Mesenchymal stem cell (in vitro differentiated cells and primary cell): Measurements from ENCODE around the gene RAB11FIP4.

Experiments
- DNase-seq: peaks from one replicate; pipeline ENCODE4 v3.0.0-alpha.2; 2013
- H2AFZ ChIP-seq: one replicate; pipeline ENCODE4 v1.6.1; 2013; ENCODE audit warnings: low read depth, mild to moderate bottlenecking, control low read depth, inconsistent platforms, low read length, moderate library complexity
- H2AK5ac ChIP-seq: 2 replicates; pipeline ENCODE4 v1.6.1; 2013; ENCODE audit warnings: low read length, moderate library complexity, mild to moderate bottlenecking, inconsistent platforms; ENCODE audit not compliant: severe bottlenecking
- H2BK120ac ChIP-seq: one replicate; pipeline ENCODE4 v1.6.1; 2013; ENCODE audit warnings: low read depth, mild to moderate bottlenecking, inconsistent platforms, low read length, moderate library complexity
- H2BK12ac ChIP-seq, 2 experiments: one replicate each; pipeline ENCODE4 v1.6.1; 2013; ENCODE audit warnings: inconsistent platforms in 2 of 2, low read length in 2 of 2, mild to moderate bottlenecking in 2 of 2, moderate library complexity in 2 of 2, control low read depth in 1 of 2
- H2BK15ac ChIP-seq: one replicate; pipeline ENCODE4 v1.6.1; 2013; ENCODE audit warnings: mild to moderate bottlenecking, low read depth, inconsistent platforms; ENCODE audit not compliant: poor library complexity, severe bottlenecking
- H2BK5ac ChIP-seq: 2 replicates; pipeline ENCODE4 v1.6.1; 2013; ENCODE audit warnings: low read depth, mild to moderate bottlenecking, low read length, control low read depth, inconsistent platforms; ENCODE audit not compliant: poor library complexity, severe bottlenecking
- H3K14ac ChIP-seq, 2 experiments: one replicate each; pipeline ENCODE4 v1.6.1; 2013; ENCODE audit warnings: inconsistent platforms in 2 of 2, low read length in 2 of 2, control low read depth in 1 of 2, mild to moderate bottlenecking in 1 of 2, moderate library complexity in 1 of 2
- H3K18ac ChIP-seq, 2 experiments: one replicate each; pipeline ENCODE4 v1.6.1; 2013; ENCODE audit warnings: inconsistent platforms in 2 of 2, low read length in 2 of 2, control low read depth in 1 of 2, low read depth in 1 of 2, mild to moderate bottlenecking in 1 of 2
- H3K23ac ChIP-seq, 2 experiments: one replicate each; pipeline ENCODE4 v1.6.1; 2013; ENCODE audit warnings: inconsistent platforms in 2 of 2, low read length in 2 of 2, mild to moderate bottlenecking in 2 of 2, moderate library complexity in 2 of 2, control low read depth in 1 of 2
- H3K27ac ChIP-seq: 2 replicates; pipeline ENCODE4 v1.5.1; 2013; ENCODE audit warnings: mild to moderate bottlenecking, moderate library complexity, low read length, control low read depth, inconsistent platforms; ENCODE audit not compliant: poor library complexity, severe bottlenecking
- H3K27me3 ChIP-seq, 2 experiments: 2 replicates each; pipeline versions ENCODE4 v1.6.1 to v1.7.0; 2013; ENCODE audit warnings: low read length in 2 of 2, mild to moderate bottlenecking in 2 of 2, moderate library complexity in 2 of 2, control low read depth in 1 of 2, inconsistent platforms in 1 of 2; ENCODE audit not compliant: control insufficient read depth in 1 of 2, insufficient read depth in 1 of 2
- H3K36me3 ChIP-seq, 2 experiments: 2 replicates each; pipeline versions ENCODE4 v1.6.1 to v1.7.0; 2013; ENCODE audit warnings: low read length in 2 of 2, control low read depth in 1 of 2, inconsistent platforms in 1 of 2, low read depth in 1 of 2, mild to moderate bottlenecking in 1 of 2; ENCODE audit not compliant: insufficient read depth in 2 of 2, control insufficient read depth in 1 of 2
- H3K4ac ChIP-seq, 2 experiments: one replicate each; pipeline ENCODE4 v1.6.1; 2013; ENCODE audit warnings: inconsistent platforms in 2 of 2, low read length in 2 of 2, mild to moderate bottlenecking in 2 of 2, moderate library complexity in 2 of 2, control low read depth in 1 of 2, low read depth in 1 of 2
- H3K4me1 ChIP-seq: 2 replicates; pipeline ENCODE4 v1.6.1; 2013; ENCODE audit warnings: low read depth, low read length, control low read depth; ENCODE audit not compliant: control insufficient read depth, insufficient read depth
- H3K4me2 ChIP-seq: 2 replicates; pipeline ENCODE4 v1.6.1; 2013; ENCODE audit warnings: low read length, mild to moderate bottlenecking, inconsistent platforms; ENCODE audit not compliant: poor library complexity, severe bottlenecking
- H3K4me3 ChIP-seq, 2 experiments: 2 replicates each; pipeline versions ENCODE4 v1.5.1 to v1.7.0; 2013; ENCODE audit warnings: low read length in 2 of 2, mild to moderate bottlenecking in 2 of 2, control low read depth in 1 of 2, low read depth in 1 of 2; ENCODE audit not compliant: insufficient read depth in 1 of 2
- H3K79me1 ChIP-seq: replicated peaks from 2 replicates; pipeline ENCODE4 v1.6.1; 2013; ENCODE audit warnings: mild to moderate bottlenecking, control low read depth, low read length, inconsistent platforms; ENCODE audit not compliant: poor library complexity, severe bottlenecking
- H3K9ac ChIP-seq: 2 replicates; pipeline ENCODE4 v1.7.0; 2013; ENCODE audit warnings: mild to moderate bottlenecking, low read length, moderate library complexity
- H3K9me3 ChIP-seq: 2 replicates; pipeline ENCODE4 v1.7.0; 2013; ENCODE audit warnings: mild to moderate bottlenecking, low read length; ENCODE audit not compliant: control insufficient read depth
- H4K8ac ChIP-seq: one replicate; pipeline ENCODE4 v1.6.1; 2013; ENCODE audit warnings: inconsistent platforms, mild to moderate bottlenecking, low read length, moderate library complexity
- H4K91ac ChIP-seq: one replicate; pipeline ENCODE4 v1.6.1; 2013; ENCODE audit warnings: mild to moderate bottlenecking, low read length, inconsistent platforms
- WGBS: methylation state at CpG from one replicate; pipeline ENCODE4 v1.1.7; 2013; ENCODE audit warnings: mixed read lengths; 5-methylcytosine and 5-hydroxymethylcytosine counted together

Gene RAB11FIP4

GRCh38 chr17:31527606-31528005, 136.1 kb downstream of the RAB11FIP4 start:
- Histone ChIP-seq H3K4me2 (no peak overlapping the region), H2AFZ (no peak overlapping the region), H3K27ac (no peak overlapping the region), H4K91ac (no peak overlapping the region), H3K4ac (no peak overlapping the region), H3K27me3 (peaks cover 4 to 17% of the 10 kb centered on the region in 2 experiments), H3K18ac (no peak overlapping the region), H3K9ac (peak overlapping the region; percentile 27), H3K36me3 (no peaks in the 10 kb centered on the region), H2BK12ac (no peak overlapping the region), H2BK5ac (no peak overlapping the region), H3K14ac (no peak overlapping the region), H3K23ac (no peak overlapping the region), H3K4me1 (peaks cover 8% of the 10 kb centered on the region), H2BK120ac (no peak overlapping the region), H2AK5ac (no peak overlapping the region), H3K9me3 (no peaks in the 10 kb centered on the region), H4K8ac (no peak overlapping the region), H3K79me1 (no peaks in the 10 kb centered on the region), H3K4me3 (no peak overlapping the region), H2BK15ac (no peak overlapping the region)
- 77% methylated on average over 4 of the region's 5 CpGs for WGBS
- no peak for DNase-seq

GRCh38 chr17:31528291-31528874, 136.9 kb downstream of the RAB11FIP4 start:
- WGBS = 92% methylated on average over 26 of the region's 26 CpGs
- Histone ChIP-seq H3K14ac (no peak overlapping the region), H4K8ac (no peak overlapping the region), H3K18ac (no peak overlapping the region), H3K4me3 (no peak overlapping the region), H2BK12ac (no peak overlapping the region), H3K4ac (no peak overlapping the region), H3K79me1 (no peaks in the 10 kb centered on the region), H2BK120ac (no peak overlapping the region), H3K4me2 (no peak overlapping the region), H2AK5ac (no peak overlapping the region), H3K9me3 (no peaks in the 10 kb centered on the region), H2AFZ (no peak overlapping the region), H3K23ac (no peak overlapping the region), H3K27me3 (peaks cover 4 to 11% of the 10 kb centered on the region in 2 experiments), H4K91ac (no peak overlapping the region), H3K9ac (peak overlapping the region; percentile 27), H2BK5ac (no peak overlapping the region), H2BK15ac (no peak overlapping the region), H3K36me3 (no peaks in the 10 kb centered on the region), H3K4me1 (peaks cover 11% of the 10 kb centered on the region), H3K27ac (no peak overlapping the region)
- no peak for DNase-seq

GRCh38 chr17:31529841-31530251, 138.4 kb downstream of the RAB11FIP4 start:
- Histone ChIP-seq H2BK120ac (no peak overlapping the region), H3K18ac (no peak overlapping the region), H3K79me1 (no peaks in the 10 kb centered on the region), H2BK15ac (no peak overlapping the region), H3K27ac (no peak overlapping the region), H2AFZ (no peak overlapping the region), H2BK12ac (no peak overlapping the region), H3K27me3 (peaks cover 0 to 4% of the 10 kb centered on the region in 2 experiments), H4K91ac (no peak overlapping the region), H3K4ac (no peak overlapping the region), H2AK5ac (no peak overlapping the region), H3K36me3 (no peaks in the 10 kb centered on the region), H2BK5ac (no peak overlapping the region), H3K9ac (no peak overlapping the region), H3K14ac (no peak overlapping the region), H3K9me3 (no peaks in the 10 kb centered on the region), H3K4me1 (peaks cover 11% of the 10 kb centered on the region), H4K8ac (no peak overlapping the region), H3K4me3 (no peak overlapping the region), H3K23ac (no peak overlapping the region), H3K4me2 (no peak overlapping the region)
- no peak for DNase-seq
- WGBS = 92% methylated on average over 11 of the region's 12 CpGs

- Histone ChIP-seq H4K91ac (no peak overlapping the region), H3K27me3 (peaks cover 0 to 4% of the 10 kb centered on the region in 2 experiments), H2BK15ac (no peak overlapping the region), H3K4me2 (no peak overlapping the region), H4K8ac (no peak overlapping the region), H3K4me3 (no peak overlapping the region), H2BK12ac (no peak overlapping the region), H3K18ac (no peak overlapping the region), H3K27ac (no peak overlapping the region), H3K9me3 (no peaks in the 10 kb centered on the region), H3K4ac (no peak overlapping the region), H2BK120ac (no peak overlapping the region), H3K14ac (no peak overlapping the region), H3K36me3 (no peaks in the 10 kb centered on the region), H3K9ac (no peak overlapping the region), H3K79me1 (no peaks in the 10 kb centered on the region), H2AK5ac (no peak overlapping the region), H3K4me1 (peaks cover 8% of the 10 kb centered on the region), H3K23ac (no peak overlapping the region), H2AFZ (no peak overlapping the region), H2BK5ac (no peak overlapping the region)
- DNase-seq = no peak
- 90% methylated on average over 13 of the region's 14 CpGs for WGBS
Measured at GRCh38 chr17:31530391-31530985, 139.0 kb downstream of the RAB11FIP4 start.
